Stimulated activated CD8-positive, alpha-beta memory T cell treated with anti-CD3 and anti-CD28 coated beads, Interleukin-7, amount 100 ng/mL, for 1 hour (primary cell): ENCODE results near the gene NANOS3.

Experiments
- DNase-seq, 2 donors: peaks; one replicate each; pipeline ENCODE4 v3.0.0-alpha.2; 2020; ENCODE audit warnings: low read depth in 2 of 2

Gene NANOS3

DNA sequence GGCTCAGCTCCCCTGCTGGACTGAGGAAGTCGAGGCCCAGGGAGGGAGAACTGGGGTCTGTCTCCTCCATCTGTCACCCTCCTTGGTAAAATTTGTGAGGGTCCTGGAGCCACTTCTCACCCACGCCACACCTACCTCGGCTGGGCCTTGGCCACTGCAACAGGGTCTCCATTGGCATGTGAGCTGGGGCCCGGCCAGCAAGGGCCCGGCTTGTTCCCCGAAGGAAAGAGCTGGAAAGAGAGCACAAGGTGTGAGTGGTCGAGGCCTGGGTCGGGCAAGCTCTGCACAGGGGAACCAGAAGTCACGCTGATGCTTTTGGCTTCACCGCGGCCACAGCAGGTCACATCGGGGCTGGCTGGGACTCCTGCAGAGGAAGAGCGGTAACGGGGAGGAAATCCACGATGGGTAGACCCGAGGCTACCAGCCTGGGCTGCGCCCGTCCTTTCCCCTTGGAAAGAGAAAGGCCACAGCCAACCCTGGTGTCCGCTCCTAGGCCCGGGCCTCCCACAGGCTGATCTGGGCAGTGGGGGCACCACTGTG is 9.0 kb downstream of the NANOS3 start:
- no peak for DNase-seq

GRCh38 chr19:13887018-13887436 is 10.1 kb downstream of the NANOS3 start:
- peak in 1 of 2 donors; percentile 39 for DNase-seq

DNA sequence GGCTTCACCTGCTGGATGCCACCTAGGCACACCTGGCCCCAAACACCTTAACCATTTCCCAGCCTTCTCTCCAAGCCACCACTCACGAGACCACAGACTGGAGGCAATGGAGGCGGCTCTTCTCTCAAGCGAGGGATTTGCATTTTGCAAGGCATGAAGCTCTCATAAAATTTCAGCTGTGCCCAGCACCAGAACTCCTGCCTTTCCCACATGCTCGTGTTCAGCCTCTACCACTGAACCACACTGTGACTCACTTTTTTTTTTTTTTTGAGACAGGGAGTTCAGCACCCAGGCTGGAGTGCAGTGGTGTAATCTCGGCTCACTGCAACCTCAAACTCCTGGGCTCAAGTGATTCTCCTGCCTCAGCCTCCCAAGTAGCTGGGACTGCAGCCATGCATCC is 10.6 kb downstream of the NANOS3 start:
- no peak for DNase-seq

DNA sequence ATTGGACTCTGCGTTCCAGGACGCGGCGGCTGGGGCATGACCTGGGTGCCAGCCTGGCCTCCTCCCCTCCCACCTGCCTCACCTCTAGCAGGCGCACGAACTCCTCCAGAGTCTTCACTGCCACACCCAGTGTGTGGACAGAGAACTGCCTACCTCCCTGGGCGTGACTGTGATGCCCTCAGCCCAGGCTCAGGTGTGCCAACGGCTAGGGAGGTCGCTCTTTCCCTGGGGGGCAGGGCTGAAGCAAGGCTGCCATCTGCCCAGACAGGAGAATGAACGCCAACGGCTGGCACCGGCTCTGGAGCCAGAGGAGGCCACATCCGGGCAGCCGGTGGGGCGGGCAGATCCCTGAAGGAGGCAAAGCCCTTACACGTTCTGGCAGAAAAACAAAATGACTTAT is 11.3 kb downstream of the NANOS3 start:
- no peak for DNase-seq

DNA sequence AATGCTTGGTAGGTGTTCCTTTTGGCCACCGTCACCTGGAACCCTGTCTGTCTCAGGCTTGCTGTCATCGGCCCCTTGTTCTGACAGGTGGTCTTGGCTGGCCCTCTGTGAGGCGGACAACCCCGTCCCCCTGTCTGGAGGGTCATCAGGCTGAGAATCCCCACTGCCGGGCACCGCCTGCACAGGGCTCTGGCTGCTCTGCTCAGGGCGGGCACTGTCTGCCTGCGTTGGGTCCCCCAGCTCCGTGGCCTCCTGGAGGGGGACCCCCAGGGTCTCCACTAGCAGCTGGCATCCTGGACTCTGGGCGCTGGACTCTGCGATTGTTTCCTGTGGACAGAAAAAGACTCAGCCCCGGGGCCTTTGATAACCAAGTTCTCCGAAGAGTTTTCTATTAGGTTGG is 13.2 kb downstream of the NANOS3 start:
- DNase-seq = no peak

DNA sequence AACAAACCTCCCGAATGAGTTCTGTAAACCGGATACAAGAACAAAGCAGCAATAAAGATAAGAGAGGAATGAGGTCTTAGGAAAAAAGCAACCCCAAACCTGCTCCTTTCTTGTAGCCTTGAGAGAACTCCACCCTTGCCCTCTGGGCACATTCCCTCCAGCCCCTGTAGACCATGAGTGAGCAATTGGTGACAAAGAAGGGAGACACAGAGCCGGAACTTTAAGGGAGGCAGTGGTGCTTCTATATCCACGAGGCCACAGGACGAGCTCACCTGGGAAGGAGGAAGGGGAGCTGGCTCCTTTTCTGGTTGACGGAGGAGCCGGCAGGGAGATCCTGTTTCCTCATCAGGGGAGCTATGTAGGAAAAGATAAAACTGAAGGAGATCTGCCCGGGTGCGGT is 15.9 kb downstream of the NANOS3 start:
- DNase-seq = no peak

- DNase-seq = no peak
These were observed 17.6 kb downstream of the NANOS3 start for GRCh38 chr19:13894552-13894951.

- DNase-seq = no peak
These were observed 19.3 kb downstream of the NANOS3 start for GRCh38 chr19:13896227-13896626.

- DNase-seq = no peak
These were observed 22.5 kb downstream of the NANOS3 start for GRCh38 chr19:13899393-13899792.

- no peak for DNase-seq
These were observed 23.1 kb downstream of the NANOS3 start for GRCh38 chr19:13899912-13900584.

- DNase-seq = no peak
These were observed 26.1 kb downstream of the NANOS3 start for GRCh38 chr19:13902993-13903555.

GRCh38 chr19:13905634-13906520 is 28.9 kb downstream of the NANOS3 start, which contains the start of the genes BRME1 and CC2D1A:
Gene BRME1, minus strand, starts transcription at chr19:13906117. Its CDS starts 1,225 bp downstream, at chr19:13904892.
Gene CC2D1A, plus strand, starts transcription at chr19:13906201. Its CDS starts 241 bp downstream, at chr19:13906442.
- DNase-seq = peak; percentile 86 to 89

DNA sequence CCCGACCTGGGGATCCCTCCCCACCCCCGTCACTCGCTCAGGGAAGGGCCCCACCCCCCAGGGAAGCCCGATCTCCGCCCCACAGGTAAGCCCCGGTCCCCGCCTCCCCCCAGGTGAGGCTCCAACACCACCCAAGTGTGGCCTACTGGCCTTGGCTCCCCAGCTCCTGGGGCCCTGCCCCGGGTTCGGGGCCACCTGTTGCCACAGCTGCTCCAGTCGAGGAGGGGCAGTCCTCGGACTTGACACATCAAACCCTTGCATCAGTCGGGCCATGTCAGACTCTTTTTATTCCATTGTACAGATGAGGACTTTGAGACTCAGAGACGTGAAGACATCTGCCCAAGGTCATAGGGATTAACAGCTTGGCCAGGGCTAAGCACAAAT is 29.6 kb downstream of the NANOS3 start:
- no peak for DNase-seq

GRCh38 chr19:13906910-13907309 is 30.0 kb downstream of the NANOS3 start:
- DNase-seq = no peak

GRCh38 chr19:13908674-13909073 is 31.7 kb downstream of the NANOS3 start:
- DNase-seq = no peak

GRCh38 chr19:13909430-13909829 is 32.5 kb downstream of the NANOS3 start:
- DNase-seq = no peak

GRCh38 chr19:13913352-13913751 is 36.4 kb downstream of the NANOS3 start:
- DNase-seq = no peak

DNA sequence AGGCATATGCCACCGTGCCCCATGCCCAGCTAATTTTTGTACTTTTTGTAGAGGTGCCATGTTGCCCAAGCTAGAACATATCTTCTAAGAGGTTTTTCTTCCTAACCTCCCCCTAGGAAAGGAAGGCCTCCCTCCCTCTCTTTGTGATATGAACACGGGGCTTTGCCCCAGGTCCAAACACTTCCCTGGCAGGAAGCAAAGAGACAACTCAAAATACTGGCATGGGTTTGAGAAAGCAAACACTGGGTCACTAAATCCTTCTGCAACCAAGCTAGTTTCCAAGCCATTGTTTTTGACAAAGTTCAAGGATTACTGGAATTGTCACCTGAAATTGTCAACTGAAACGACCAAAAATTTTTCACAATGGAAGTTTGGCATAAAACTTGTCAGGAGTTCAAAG is 37.8 kb downstream of the NANOS3 start:
- no peak for DNase-seq

GRCh38 chr19:13917888-13918406 is 41.0 kb downstream of the NANOS3 start:
- no peak for DNase-seq

DNA sequence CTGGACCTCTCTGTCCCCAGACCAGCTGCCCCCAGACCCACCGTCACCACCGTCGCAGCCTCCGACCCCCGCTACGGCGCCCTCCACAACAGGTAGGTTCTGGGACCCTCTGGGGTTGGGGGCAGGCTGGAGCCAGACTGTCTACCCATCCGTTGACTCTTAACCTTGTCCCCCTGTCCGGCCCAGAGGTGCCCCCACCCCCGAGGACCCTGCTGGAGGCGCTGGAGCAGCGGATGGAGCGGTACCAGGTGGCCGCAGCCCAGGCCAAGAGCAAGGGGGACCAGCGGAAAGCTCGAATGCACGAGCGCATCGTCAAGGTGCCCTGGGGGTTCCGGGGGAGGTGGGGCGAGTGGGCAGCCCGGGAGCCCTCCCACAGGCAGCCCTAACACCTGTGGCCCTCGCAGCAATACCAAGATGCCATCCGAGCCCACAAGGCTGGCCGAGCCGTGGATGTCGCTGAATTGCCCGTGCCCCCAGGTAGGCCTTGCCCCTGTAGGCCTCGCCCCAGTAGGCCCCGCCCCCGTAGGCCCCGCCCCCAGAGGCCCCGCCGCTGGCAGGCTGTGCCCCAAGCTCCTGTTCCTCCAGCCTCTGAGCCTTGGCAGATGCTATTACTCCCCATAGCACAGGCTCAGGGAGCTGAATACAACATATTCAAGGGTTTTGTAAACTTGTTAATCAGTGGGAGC is 41.9 kb downstream of the NANOS3 start:
- DNase-seq = no peak

DNA sequence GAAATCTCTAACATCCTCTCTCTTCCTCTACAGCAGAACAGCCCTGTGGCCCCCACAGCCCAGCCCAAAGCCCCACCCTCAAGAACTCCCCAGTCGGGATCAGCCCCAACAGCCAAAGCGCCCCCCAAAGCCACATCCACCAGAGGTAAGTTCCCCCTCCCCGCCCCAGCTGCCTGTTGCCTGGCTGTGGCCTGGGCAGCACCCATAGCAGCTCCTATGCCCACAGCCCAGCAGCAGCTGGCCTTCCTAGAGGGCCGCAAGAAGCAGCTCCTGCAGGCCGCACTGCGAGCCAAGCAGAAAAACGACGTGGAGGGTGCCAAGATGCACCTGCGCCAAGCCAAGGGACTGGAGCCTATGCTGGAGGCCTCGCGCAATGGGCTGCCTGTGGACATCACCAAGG is 43.6 kb downstream of the NANOS3 start:
- DNase-seq = no peak
